ENCODE measurements around the gene MT1HL1.

MT1HL1 gene

GRCh38 chr1:237004116-237004515 is at the start of gene MT1HL1:
TSS of gene MT1HL1 (minus strand) at chr1:237004441. CDS start at chr1:237004372, 69 bp downstream.
- DNase-seq = no peak

DNA sequence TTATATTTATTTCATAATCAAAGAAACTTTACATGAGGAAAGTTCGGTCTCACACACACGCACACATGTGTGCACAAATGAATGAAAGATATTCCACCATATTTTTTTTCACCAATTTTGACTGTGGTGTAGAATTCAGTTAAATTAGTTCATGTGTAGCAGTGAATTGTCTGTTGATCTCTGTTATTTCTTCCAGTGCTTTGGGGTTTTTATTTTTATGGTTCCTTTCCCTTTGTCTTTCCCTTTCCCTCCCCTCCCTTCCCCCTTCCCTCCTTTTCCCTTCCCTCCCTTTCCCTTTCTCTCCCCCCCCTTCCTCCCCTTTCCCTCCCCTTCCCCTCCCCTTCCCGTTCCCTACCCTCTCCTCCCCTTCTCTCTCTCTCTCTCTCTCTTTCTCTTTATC is 46.7 kb upstream of the MT1HL1 start:
- DNase-seq = no peak

- DNase-seq = no peak
Measured at GRCh38 chr1:237050185-237050584, 45.9 kb upstream of the MT1HL1 start.

- DNase-seq = no peak
Measured at GRCh38 chr1:237048803-237049202, 44.6 kb upstream of the MT1HL1 start.

DNA sequence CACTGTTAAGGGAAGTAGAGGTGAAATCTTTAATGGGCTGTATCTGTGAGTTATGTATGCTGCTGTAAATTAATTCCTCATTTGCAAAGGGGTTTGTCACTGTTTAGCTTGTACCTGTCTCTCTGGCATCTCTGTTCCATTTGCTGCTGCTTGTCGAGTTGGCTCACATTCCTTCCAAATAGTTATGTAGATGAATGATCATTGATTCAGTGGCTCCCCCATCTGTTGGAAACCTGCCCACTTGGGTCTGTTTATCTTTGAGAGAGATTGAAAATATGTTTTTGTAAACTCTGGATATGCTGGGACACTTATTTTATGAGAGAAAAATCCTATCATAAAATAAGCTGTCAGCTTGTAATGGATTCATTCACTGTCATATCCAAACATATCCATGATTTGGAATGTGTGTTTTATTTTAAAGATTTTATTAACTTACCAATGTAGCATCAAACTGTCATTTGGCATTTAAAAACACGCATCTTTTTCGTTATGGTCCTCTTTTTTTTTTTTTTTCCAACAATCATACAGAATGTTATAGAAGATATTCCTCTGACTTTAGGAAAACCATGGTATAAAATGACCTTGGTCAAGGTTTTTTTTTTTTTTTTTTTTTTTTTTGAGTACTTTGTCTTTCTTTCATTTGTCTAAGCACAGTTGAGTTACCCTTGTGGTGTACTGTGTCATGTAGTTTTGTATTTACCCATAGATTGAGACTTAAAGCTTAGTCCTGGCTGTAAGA is 41.2 kb upstream of the MT1HL1 start:
- DNase-seq = no peak

- DNase-seq = no peak
Measured at GRCh38 chr1:237043846-237044636, 39.8 kb upstream of the MT1HL1 start.

DNA sequence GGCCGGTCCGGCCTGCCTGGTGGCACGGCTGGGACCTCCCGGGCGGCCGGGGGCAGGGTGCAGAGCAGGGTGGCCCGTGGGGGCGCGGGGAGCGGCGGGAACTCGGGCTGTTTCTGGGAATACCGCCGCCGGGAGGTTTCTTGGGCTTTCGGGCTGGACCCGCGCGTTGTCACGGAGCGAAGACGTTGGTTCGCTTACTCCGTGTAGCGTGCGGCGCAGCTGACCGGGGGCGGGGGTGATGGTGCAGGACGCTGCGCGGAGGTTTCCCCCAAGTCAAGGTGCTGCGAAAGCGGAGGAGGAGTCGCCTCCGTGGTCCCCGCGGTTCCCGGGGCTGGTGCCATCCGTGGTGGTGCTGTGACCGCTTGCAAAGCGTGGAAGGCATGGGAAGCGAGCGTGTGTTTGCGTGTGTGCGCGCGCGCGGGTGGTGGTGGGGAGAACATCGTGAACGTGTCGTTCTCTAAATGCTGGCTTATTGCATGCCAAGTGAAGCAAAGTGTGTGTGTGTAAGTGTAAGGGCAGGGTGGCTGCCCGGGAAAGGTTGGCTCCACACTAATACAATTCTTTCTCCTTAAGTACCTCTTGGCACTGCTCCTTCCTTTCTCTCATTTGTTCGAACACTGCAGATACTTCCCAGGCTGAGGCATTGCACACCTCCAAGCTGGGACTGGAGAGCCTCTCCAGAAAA is 38.8 kb upstream of the MT1HL1 start:
- no peak for DNase-seq

DNA sequence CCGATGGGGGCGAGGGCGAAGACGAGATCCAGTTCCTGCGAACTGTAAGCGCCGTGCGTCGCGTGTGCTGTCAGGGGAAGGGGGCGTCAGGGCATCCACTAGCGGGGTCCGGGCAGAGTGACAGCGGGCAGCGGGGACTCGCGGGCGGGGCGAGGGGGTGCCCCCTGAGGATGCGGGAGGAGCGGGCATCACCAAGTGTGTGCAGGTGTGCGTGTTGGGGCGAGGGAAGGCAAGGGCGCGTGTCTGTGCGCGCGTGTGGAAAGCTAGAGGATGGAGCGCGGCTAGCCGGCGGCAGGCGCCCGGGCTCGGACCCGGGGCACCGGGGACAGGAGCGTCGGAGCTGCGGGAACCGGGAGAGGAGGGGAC is 38.3 kb upstream of the MT1HL1 start:
- DNase-seq = no peak

- no peak for DNase-seq
Measured at GRCh38 chr1:237041795-237042525, 37.7 kb upstream of the MT1HL1 start, which contains the start of gene RYR2. TSS of gene RYR2 (plus strand) at chr1:237042184. CDS start at chr1:237042522, 338 bp downstream.

- no peak for DNase-seq
Measured at GRCh38 chr1:237041461-237041794, 37.2 kb upstream of the MT1HL1 start.

- DNase-seq = no peak
Measured at GRCh38 chr1:237040823-237041222, 36.6 kb upstream of the MT1HL1 start.

DNA sequence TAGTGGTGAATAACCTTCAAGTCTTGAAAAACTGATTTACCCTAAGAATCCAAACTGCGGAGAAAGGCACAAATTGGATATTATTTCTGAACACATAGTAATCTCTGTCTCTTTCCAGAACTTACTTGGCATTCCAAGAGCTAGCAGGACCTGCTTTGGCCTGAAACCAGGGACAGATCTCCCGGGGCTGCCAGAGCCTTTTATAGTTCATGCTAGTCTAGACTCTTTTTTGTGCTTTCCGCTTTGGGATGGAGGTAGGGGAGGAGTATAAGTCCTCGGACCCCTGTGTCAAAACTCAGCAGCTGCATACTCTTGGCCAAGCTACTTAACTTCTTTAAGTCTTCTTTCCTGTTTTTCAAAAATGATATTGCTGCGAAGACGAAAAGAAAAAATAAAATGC is 34.0 kb upstream of the MT1HL1 start:
- no peak for DNase-seq

- no peak for DNase-seq
Measured at GRCh38 chr1:237035759-237036158, 31.5 kb upstream of the MT1HL1 start.

- DNase-seq = no peak
Measured at GRCh38 chr1:237033804-237034203, 29.6 kb upstream of the MT1HL1 start.

DNA sequence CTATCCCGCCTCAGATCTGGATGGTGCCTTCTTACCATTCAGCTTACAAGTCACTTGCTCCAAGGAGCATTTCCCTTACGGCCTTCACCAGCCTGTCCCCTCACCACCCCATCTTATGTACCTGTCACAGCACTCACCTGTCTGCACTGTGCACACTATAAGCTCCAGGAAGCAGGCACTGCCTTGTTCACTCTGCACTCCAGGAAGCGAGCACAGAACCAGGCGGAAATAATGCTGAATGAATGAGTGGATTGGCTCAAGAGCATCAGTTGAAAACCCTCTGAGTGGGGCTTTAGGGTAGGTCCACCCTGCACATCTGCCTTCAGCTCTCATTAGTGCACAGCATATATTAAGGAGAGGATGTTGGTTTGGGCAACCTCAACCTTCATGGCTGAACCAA is 28.8 kb upstream of the MT1HL1 start:
- no peak for DNase-seq

- no peak for DNase-seq
Measured at GRCh38 chr1:237032029-237032428, 27.8 kb upstream of the MT1HL1 start.

DNA sequence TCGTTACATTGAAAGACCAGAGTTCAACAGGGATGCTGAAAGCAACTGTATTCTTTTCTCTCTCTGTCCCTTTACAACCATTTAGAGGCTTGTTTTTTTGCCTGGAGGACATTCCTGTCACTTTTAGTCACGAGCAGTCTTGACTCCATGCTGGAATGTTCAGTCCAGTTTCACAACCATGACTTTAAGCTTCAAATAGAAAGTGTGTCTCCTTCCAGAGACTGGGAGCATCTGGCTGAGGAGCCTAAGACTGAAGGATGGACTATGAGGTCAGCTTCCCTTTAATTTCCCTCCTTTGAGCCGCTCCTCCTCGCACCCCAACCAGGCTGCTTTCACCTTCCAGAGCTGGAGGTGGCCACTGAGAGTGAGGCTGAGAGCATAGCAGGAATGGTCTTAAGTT is 27.2 kb upstream of the MT1HL1 start:
- DNase-seq = no peak

DNA sequence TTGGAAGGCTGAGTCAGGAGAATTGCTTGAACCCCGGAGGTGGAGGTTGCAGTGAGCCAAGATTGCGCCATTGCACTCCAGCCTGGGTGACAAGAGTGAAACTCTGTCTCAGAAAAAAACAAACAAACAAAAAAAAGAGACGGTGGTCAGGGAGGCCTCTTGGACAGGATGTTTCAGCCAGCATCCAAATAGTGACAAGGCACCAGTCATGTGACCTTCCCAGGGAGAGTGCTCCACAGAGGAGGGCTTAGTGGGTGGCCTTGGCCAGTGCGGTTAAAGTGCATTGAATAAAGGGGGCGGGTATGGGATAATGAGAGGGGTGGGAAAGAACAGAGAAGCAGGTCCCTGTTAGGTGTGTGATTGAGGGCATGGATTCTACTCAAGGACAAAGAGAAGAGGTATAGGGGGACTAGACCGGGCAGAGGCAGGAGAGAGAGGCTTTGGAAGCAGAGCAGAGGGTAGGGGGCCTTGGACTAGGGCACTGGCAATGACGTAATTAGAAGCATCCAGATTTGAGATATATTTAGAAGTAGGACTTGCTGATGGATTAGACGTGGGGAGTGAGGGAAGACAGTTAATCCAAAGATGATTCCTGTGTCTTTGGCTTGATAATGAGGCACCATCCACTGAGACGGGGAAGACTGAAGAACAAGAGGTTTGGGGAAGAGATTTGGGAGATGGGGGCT is 25.8 kb upstream of the MT1HL1 start:
- DNase-seq = no peak

DNA sequence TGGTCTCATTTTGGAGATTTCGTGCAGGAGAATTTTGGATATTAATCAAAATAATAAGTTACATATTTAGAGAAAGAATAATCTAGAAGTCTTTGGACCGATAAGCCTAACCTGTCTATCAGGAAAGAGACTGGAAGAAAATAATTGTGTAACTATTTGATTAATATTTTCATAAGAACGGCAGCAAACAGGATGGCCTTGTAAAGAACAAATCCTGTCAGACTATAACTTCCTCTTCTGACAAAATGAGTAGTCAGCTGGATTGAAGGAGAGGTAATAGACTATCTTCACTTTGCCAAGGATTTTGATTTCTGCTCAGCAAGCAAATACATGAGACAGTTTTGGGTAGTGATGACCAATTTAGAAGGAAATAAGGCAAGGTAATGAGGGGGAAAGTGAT is 25.0 kb upstream of the MT1HL1 start:
- no peak for DNase-seq

GRCh38 chr1:237025358-237026074 is 21.3 kb upstream of the MT1HL1 start:
- DNase-seq = no peak

GRCh38 chr1:237018896-237019295 is 14.7 kb upstream of the MT1HL1 start:
- no peak for DNase-seq

DNA sequence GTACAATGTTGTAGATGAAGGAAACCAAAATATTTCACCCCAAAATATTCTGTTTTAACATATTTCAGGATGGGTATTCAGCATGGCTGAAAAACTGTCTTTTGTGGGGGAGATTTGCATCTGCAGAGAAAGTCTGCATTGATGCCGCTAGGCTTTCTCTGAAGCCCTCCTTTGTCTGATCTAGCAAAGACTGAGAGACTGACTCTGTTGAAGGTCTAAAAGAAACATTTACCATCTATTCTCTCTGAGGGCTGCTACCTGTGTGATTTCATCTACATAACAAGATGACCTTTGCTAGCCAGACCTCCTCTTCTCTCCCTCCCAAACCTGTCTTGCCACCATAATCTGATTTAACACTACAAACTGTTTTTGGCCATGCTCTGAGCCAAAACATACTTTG is 12.4 kb upstream of the MT1HL1 start:
- no peak for DNase-seq
